Ovary (tissue), 9 donors: ENCODE data around the gene TTLL10. TPM values are rescaled to one million over a fixed set of nuclear protein-coding genes. Genes with fewer than 3 reads are reported as not detected.

ENCODE experiments used
- DNase-seq, 5 donors: peaks; one replicate each; pipeline ENCODE4 v3.0.0-alpha.2; 2019 to 2020
- H3K27ac ChIP-seq, 2 donors: fragments of 200-600 bp; one replicate each; pipeline versions ENCODE4 v1.5.1 to v1.8.0; 2019 to 2022
- H3K27me3 ChIP-seq: fragments of 200-600 bp; one replicate; pipeline ENCODE4 v1.8.0; 2022
- H3K36me3 ChIP-seq: fragments of 200-600 bp; sonication (generic); one replicate; pipeline ENCODE4 v1.5.1; 2019
- H3K4me1 ChIP-seq: one replicate; pipeline ENCODE4 v1.8.1; 2013; ENCODE audit warnings: mild to moderate bottlenecking, moderate library complexity; ENCODE audit not compliant: insufficient read depth
- H3K4me3 ChIP-seq: fragments of 200-600 bp; sonication (generic); one replicate; pipeline ENCODE4 v1.5.1; 2017
- H3K9me3 ChIP-seq, 2 donors: fragments of 200-600 bp in 1 of 2; sonication (generic) in 1 of 2; one replicate each; pipeline versions ENCODE4 v1.5.1 to v1.8.1; 2013 to 2019; ENCODE audit warnings: mild to moderate bottlenecking in 1 of 2, moderate library complexity in 1 of 2
- EP300 ChIP-seq: sonication (generic); formaldehyde crosslinking; IDR thresholded peaks from one replicate; pipeline ENCODE4 v1.6.1; 2017; ENCODE audit warnings: antibody characterized with exemption
- POLR2A ChIP-seq: fragments of 450-650 bp; IDR thresholded peaks from one replicate; pipeline ENCODE4 v1.6.1; 2017; ENCODE audit warnings: antibody characterized with exemption, mild to moderate bottlenecking, moderate library complexity
- WGBS, 3 donors: extraction: QIAGEN DNeasy Blood & Tissue Kit in 1 of 3; methylation state at CpG; one replicate each; pipeline versions ENCODE4 v1.1.5 to v1.1.7; 2013 to 2017; 5-methylcytosine and 5-hydroxymethylcytosine counted together
- intact Hi-C, 4 donors: fragments of 100-400 bp; cut with DNase I; formaldehyde crosslinking; loops; one replicate each; pipeline versions ENCODE4 v1.11.0 to v1.15.1; 2022 to 2023
- polyA plus RNA-seq, 2 donors: library from polyadenylated mRNA; stranded (reverse); fragments of 200-250 nt in 1 of 2; fragments of 350-450 nt in 1 of 2; fragmentation: Illumina TruSeq in 1 of 2; extraction: RNeasy Lipid Tissue Mini Kit (QIAGEN cat#74804) in 1 of 2; gene quantifications; one replicate each; pipeline ENCODE4 v1.2.3, GENCODE V29; 2013 to 2014
- total RNA-seq, 7 donors: library from RNA; depleted of rRNA in 2 of 7; stranded (reverse); fragments of >200 nt in 2 of 7; fragmentation: NEBNext Ultra II Directional in 3 of 7; extraction: Animal tissue kit (Norgen Biotek cat#: 25700) in 3 of 7; gene quantifications; one replicate each; pipeline versions ENCODE4 v1.1.0 to v1.2.4, GENCODE V29; 2016 to 2023
- TF ChIP-seq, protein P1 (sequence below), 3 donors: fragments of 450-650 bp in 2 of 3; fragments of 200-600 bp in 1 of 3; IDR thresholded peaks; one replicate each; pipeline versions ENCODE4 v1.5.1 to v1.8.0; 2016 to 2022; ENCODE audit warnings: antibody characterized with exemption in 3 of 3, mild to moderate bottlenecking in 1 of 3
- donor health status: DM: no; HTN: no; CAD: no; lungs with moderate emphysema.
- donor health status: DM: no; HTN: no; CAD: no.
- donor health status: Bipolar disorder and iron deficiency.
- donor health status: DM: yes; HTN: yes; CAD: no.
- donor health status: DM: no; HTN: no; CAD: no.
- donor health status: DM: yes; HTN: yes; CAD: no.

TTLL10 gene
- total and polyA plus RNA-seq, 9 donors: 0.60 to 7.0 (median 1.1) TPM; not detected in 4

DNA sequence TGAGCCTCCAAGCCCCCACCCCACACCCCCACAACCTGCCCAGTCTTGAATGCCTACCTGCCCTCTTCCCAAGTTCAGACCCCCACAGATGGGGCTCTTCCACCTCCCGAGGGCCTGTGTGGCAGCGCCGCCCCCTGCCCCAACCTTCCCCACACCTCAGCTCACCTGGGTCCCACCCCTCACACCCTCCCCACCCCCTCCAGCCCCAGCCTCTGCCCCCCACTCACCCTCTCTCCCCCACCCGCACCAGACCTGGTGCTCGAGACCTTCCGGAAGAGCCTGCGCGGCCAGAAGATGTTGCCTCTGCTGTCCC, 23.5 kb downstream of the TTLL10 start:
- peak in 1 of 5 donors; percentile 10 for DNase-seq
- Histone ChIP-seq H3K4me3 (no peak overlapping the region), H3K4me1 (no peaks in the 10 kb centered on the region), H3K27ac (no peak overlapping the region), H3K9me3 (peaks cover 0 to 8% of the 10 kb centered on the region in 2 donors), H3K36me3 (no peaks in the 10 kb centered on the region), H3K27me3 (no peaks in the 10 kb centered on the region)
- WGBS, 3 donors: 77 to 90% (median 80%) methylated on average over 8 of the region's 8 CpGs
- intact Hi-C loops: no loop called here
- TF ChIP-seq, protein P1, sequence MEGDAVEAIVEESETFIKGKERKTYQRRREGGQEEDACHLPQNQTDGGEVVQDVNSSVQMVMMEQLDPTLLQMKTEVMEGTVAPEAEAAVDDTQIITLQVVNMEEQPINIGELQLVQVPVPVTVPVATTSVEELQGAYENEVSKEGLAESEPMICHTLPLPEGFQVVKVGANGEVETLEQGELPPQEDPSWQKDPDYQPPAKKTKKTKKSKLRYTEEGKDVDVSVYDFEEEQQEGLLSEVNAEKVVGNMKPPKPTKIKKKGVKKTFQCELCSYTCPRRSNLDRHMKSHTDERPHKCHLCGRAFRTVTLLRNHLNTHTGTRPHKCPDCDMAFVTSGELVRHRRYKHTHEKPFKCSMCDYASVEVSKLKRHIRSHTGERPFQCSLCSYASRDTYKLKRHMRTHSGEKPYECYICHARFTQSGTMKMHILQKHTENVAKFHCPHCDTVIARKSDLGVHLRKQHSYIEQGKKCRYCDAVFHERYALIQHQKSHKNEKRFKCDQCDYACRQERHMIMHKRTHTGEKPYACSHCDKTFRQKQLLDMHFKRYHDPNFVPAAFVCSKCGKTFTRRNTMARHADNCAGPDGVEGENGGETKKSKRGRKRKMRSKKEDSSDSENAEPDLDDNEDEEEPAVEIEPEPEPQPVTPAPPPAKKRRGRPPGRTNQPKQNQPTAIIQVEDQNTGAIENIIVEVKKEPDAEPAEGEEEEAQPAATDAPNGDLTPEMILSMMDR (IDR thresholded peaks at IDR 0.05): no peak
- TF ChIP-seq POLR2A (no peak), EP300 (no peak)

DNA sequence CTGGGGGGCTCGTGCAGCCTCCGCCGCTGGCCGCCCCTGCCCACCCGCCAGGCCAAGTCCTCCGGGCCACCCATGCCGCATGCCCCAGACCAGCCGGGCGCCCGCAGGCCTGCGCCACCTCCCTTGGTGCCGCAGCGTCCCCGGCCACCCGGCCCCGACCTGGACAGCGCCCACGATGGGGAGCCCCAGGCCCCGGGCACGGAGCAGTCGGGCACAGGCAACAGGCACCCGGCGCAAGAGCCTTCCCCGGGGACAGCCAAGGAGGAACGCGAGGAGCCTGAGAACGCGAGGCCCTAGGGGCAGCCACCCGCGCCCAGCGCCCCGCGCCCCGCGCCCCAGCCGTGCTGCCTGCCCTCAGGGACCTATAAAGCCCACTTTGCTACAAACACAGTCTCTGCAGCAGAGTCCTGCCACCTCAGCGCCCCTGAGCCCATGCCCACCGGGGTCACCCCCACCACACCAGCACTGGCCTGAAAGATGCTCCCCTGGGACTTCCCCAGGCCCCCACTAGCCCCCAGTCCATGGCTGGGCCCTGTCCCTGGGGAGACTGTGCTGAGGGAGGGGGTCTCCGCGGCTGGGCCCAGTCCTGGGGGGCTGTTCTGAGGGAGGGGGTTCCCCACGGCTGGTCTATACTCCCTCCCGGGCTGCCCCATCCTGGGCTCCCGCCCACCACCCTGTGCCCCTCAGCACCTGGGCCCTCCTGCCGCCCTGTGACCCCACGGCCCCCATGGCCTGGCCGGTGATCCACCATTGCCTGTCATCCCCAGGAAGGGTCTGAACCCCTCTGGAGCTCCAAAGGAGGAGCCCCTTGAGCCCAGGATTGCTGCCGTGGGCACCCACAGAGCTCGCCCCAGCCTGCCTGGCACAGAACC, 24.1 kb downstream of the TTLL10 start:
- WGBS, 3 donors: 90 to 92% (median 90%) methylated on average over 48 of the region's 48 CpGs
- H3K4me1 ChIP-seq: no peaks in the 10 kb centered on the region
- no peak overlapping the region for H3K27ac ChIP-seq
- no peak overlapping the region for H3K4me3 ChIP-seq
- intact Hi-C loops: no loop called here
- TF ChIP-seq, protein P1 (IDR thresholded peaks at IDR 0.05): no peak
- no peak for TF ChIP-seq POLR2A
- TF ChIP-seq EP300: no peak
- no peaks in the 10 kb centered on the region for H3K27me3 ChIP-seq
- H3K36me3 ChIP-seq: no peaks in the 10 kb centered on the region
- H3K9me3 ChIP-seq: peaks cover 0 to 8% of the 10 kb centered on the region in 2 donors
- DNase-seq: peak in 2 of 5 donors; percentile 6 to 26

DNA sequence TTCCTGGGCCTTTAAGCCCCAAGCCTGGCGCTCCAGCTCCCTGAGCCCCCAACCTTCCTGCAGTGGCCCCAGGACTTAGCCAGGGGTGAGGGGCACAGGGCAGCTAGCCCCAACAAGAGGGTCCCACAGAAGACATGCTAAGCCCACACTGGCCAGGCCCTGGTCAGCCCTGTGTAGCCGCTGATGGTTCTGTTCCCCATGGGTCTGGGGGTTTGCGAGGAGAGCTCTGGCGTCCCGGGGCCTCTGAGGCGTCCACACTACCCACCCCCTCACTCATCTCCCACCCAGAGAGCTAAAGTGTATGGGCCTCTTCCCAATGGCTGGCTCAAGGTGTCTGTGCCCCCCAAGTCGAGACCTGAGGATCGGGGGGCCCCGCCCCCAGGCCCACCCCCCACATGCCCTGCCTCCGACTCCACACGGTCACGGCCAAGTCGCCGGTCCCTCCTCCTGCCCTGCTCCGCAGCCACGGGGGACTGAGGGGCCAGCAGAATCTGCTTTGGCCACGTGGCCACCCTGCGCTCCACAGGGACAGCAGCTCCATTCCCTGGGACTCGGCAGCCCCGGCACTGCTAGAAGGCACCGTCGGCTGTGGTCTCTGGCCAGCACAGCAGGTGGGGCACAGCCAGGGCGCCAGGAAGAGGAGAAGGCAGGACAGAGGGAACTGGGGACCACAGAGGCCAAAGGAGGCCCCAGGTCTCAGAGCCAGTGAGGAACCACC, 24.9 kb downstream of the TTLL10 start:
- H3K27me3 ChIP-seq: no peaks in the 10 kb centered on the region
- H3K36me3 ChIP-seq: no peaks in the 10 kb centered on the region
- intact Hi-C loops: no loop called here
- H3K4me3 ChIP-seq: no peak overlapping the region
- peaks cover 0 to 8% of the 10 kb centered on the region in 2 donors for H3K9me3 ChIP-seq
- TF ChIP-seq POLR2A: no peak
- TF ChIP-seq EP300: no peak
- TF ChIP-seq, protein P1 (IDR thresholded peaks at IDR 0.05): no peak
- no peaks in the 10 kb centered on the region for H3K4me1 ChIP-seq
- H3K27ac ChIP-seq: no peak overlapping the region
- WGBS, 3 donors: 64 to 73% (median 70%) methylated on average over 19 to 23 of the region's 23 CpGs
- DNase-seq: peak in 2 of 5 donors; percentile 9 to 24

DNA sequence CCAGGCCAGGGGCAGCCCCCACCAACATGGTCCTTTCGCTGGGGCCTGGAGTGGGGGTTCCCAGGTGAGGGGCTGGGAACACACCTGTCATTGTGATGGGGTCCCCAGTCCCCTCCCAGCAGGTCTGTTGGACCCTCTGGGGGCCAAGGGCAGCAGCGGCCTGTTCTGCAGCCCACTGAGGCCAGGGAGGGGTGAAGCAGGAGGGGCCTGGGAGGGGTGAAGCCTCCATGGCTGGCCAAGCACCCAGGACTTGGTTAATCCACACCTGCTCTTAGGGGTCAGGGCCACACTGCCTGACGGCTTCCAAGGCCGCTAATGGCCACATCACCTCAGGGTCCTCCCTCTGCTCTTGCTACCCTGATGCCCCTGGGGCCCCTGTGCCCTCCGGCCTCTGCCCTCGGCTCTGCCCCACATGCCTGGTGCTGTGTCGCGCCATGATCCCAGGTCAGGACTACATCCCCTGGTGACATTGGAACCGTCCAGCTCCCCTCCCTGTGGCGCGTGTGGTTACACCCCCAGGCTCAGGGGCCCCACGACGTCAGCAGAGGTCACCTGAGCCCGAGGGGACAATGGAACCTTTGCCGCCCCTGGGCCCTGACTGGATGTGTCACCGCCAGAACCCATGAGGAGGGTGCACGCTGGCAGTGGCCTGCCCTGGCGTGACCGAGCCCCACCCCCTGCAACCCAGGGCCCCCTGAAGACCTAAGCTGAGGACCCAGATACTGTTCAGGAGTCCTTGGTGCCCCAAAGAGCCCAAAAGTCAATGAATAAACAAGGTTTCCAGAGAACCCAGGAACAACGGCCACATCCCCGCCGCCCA, 25.7 kb downstream of the TTLL10 start:
- no peaks in the 10 kb centered on the region for H3K27me3 ChIP-seq
- H3K36me3 ChIP-seq: no peaks in the 10 kb centered on the region
- DNase-seq: peak in 2 of 5 donors; percentile 11 to 24
- H3K9me3 ChIP-seq: peaks cover 0 to 7% of the 10 kb centered on the region in 2 donors
- no peaks in the 10 kb centered on the region for H3K4me1 ChIP-seq
- H3K4me3 ChIP-seq: no peak overlapping the region
- no peak for TF ChIP-seq EP300
- TF ChIP-seq, protein P1 (IDR thresholded peaks at IDR 0.05): no peak
- no peak for TF ChIP-seq POLR2A
- H3K27ac ChIP-seq: no peak overlapping the region
- intact Hi-C loops: no loop called here
- WGBS, 3 donors: 79 to 89% (median 85%) methylated on average over 20 to 22 of the region's 22 CpGs
